SK-N-SH (cell line): ENCODE measurements around the gene PLCXD1.

Source experiments
- CHD2 ChIP-seq: fragments of 150-350 bp; IDR thresholded peaks from 2 replicates; pipeline ENCODE4 v1.6.1; 2018; ENCODE audit warnings: low read length; ENCODE audit not compliant: partially characterized antibody
- EP300 ChIP-seq, 2 experiments: IDR thresholded peaks; 2 replicates each; pipeline versions ENCODE4 v1.4.0 to v1.6.1; 2012; ENCODE audit warnings: borderline replicate concordance in 1 of 2, low read depth in 1 of 2, low read length in 1 of 2
- MXI1 ChIP-seq: IDR thresholded peaks from 2 replicates; pipeline ENCODE4 v1.6.1; 2012; ENCODE audit warnings: mild to moderate bottlenecking, low read depth, low read length, improper control_type of control experiment
- NRF1 ChIP-seq: IDR thresholded peaks from 2 replicates; pipeline ENCODE4 v1.6.1; 2012; ENCODE audit warnings: low read depth, mild to moderate bottlenecking, low read length
- POLR2AphosphoS5 ChIP-seq: IDR thresholded peaks from 2 replicates; pipeline ENCODE4 v1.6.1; 2012; ENCODE audit warnings: low read depth, low read length
- RCOR1 ChIP-seq: fragments of 150-350 bp; IDR thresholded peaks from 2 replicates; pipeline ENCODE4 v1.6.1; 2017; ENCODE audit warnings: antibody characterized with exemption, low read length
- SIN3A ChIP-seq: IDR thresholded peaks from 2 replicates; pipeline ENCODE4 v1.6.1; 2012; ENCODE audit warnings: low read depth, mild to moderate bottlenecking, low read length, moderate library complexity, borderline replicate concordance
- SMC3 ChIP-seq: IDR thresholded peaks from 2 replicates; pipeline ENCODE4 v1.6.1; 2012; ENCODE audit warnings: low read depth, low read length, improper control_type of control experiment
- TAF1 ChIP-seq: IDR thresholded peaks from 2 replicates; pipeline ENCODE4 v1.6.1; 2012; ENCODE audit warnings: low read depth, mild to moderate bottlenecking, low read length, moderate library complexity, borderline replicate concordance
- TCF12 ChIP-seq: IDR thresholded peaks from 2 replicates; pipeline ENCODE4 v1.4.0; 2012
- TF ChIP-seq, protein P1 (sequence below): fragments of 200-600 bp; sonication (generic); IDR thresholded peaks from 2 replicates; pipeline ENCODE4 v1.6.1; 2017; ENCODE audit warnings: antibody characterized with exemption, mild to moderate bottlenecking, moderate library complexity
- TF ChIP-seq, protein P2 (sequence below): fragments of 150-350 bp; IDR thresholded peaks from 2 replicates; pipeline ENCODE4 v1.6.1; 2017; ENCODE audit warnings: antibody characterized with exemption, low read length, low read depth, borderline replicate concordance

DNA sequence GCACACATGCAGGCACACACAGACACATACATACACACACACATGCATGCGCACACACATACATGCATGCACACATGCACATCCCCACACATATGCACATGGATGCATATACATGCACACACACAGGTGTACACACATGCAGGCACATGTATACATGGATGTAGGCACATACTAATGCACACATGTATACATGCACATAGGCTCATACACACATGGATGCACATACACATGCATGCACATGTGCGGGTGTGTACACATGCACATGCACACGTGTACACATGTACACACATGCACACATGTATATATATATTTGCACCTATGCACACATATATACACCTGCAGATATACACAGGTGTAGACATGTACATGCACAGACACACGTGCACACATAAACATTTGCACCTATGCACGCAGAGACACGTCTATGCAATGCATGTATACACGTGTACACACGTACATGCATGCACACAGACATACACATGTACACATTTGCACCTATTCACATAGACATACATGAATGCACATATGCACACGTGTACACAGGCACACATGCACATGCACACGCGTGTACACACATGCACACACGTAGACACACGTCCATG, 4.0 kb downstream of the PLCXD1 start:
- TF ChIP-seq, protein P1, sequence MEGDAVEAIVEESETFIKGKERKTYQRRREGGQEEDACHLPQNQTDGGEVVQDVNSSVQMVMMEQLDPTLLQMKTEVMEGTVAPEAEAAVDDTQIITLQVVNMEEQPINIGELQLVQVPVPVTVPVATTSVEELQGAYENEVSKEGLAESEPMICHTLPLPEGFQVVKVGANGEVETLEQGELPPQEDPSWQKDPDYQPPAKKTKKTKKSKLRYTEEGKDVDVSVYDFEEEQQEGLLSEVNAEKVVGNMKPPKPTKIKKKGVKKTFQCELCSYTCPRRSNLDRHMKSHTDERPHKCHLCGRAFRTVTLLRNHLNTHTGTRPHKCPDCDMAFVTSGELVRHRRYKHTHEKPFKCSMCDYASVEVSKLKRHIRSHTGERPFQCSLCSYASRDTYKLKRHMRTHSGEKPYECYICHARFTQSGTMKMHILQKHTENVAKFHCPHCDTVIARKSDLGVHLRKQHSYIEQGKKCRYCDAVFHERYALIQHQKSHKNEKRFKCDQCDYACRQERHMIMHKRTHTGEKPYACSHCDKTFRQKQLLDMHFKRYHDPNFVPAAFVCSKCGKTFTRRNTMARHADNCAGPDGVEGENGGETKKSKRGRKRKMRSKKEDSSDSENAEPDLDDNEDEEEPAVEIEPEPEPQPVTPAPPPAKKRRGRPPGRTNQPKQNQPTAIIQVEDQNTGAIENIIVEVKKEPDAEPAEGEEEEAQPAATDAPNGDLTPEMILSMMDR: no peak
- TF ChIP-seq CHD2: no peak
- TF ChIP-seq RCOR1: no peak
- no peak for TF ChIP-seq POLR2AphosphoS5
- no peak for TF ChIP-seq MXI1
- TF ChIP-seq TCF12: no peak
- TF ChIP-seq EP300 (IDR thresholded peaks at IDR 0.05; ENCODE audit: borderline replicate concordance in 1 of 2, low read depth in 1 of 2, low read length in 1 of 2): no peak
- TF ChIP-seq, protein P2, sequence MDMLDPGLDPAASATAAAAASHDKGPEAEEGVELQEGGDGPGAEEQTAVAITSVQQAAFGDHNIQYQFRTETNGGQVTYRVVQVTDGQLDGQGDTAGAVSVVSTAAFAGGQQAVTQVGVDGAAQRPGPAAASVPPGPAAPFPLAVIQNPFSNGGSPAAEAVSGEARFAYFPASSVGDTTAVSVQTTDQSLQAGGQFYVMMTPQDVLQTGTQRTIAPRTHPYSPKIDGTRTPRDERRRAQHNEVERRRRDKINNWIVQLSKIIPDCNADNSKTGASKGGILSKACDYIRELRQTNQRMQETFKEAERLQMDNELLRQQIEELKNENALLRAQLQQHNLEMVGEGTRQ: no peak
- TF ChIP-seq SMC3: no peak
- no peak for TF ChIP-seq SIN3A
- TF ChIP-seq NRF1: no peak
- TF ChIP-seq TAF1: no peak
